IMR-90 (cell line): ENCODE data around the gene RNF181.

Experiments used
- FOS ChIP-seq: fragments of 150-350 bp; IDR thresholded peaks from 2 replicates; pipeline ENCODE4 v1.6.1; 2016; ENCODE audit warnings: low read depth, low read length
- MAFK ChIP-seq: IDR thresholded peaks from 2 replicates; pipeline ENCODE4 v1.6.1; 2012; ENCODE audit warnings: low read depth, low read length, improper control_type of control experiment
- MAZ ChIP-seq: IDR thresholded peaks from 2 replicates; pipeline ENCODE4 v1.6.1; 2012; ENCODE audit warnings: low read depth, mild to moderate bottlenecking, low read length, improper control_type of control experiment, moderate library complexity, borderline replicate concordance
- POLR2A ChIP-seq: IDR thresholded peaks from 2 replicates; pipeline ENCODE4 v1.6.1; 2012; ENCODE audit warnings: mild to moderate bottlenecking, low read depth, low read length
- RAD21 ChIP-seq: IDR thresholded peaks from 2 replicates; pipeline ENCODE4 v1.6.1; 2012; ENCODE audit warnings: low read length, improper control_type of control experiment
- RCOR1 ChIP-seq: IDR thresholded peaks from 2 replicates; pipeline ENCODE4 v1.6.1; 2012; ENCODE audit warnings: mild to moderate bottlenecking, low read length, improper control_type of control experiment; ENCODE audit not compliant: insufficient replicate concordance
- TF ChIP-seq, protein P1 (sequence below): conservative IDR thresholded peaks from 2 replicates; pipeline ENCODE4 v1.5.1; 2012; ENCODE audit warnings: mild to moderate bottlenecking, low read depth, low read length, improper control_type of control experiment
- TF ChIP-seq, protein P2 (sequence below): fragments of 150-350 bp; IDR thresholded peaks from 2 replicates; pipeline ENCODE4 v1.6.1; 2016; ENCODE audit warnings: low read depth, mild to moderate bottlenecking, low read length, moderate library complexity, borderline replicate concordance

DNA sequence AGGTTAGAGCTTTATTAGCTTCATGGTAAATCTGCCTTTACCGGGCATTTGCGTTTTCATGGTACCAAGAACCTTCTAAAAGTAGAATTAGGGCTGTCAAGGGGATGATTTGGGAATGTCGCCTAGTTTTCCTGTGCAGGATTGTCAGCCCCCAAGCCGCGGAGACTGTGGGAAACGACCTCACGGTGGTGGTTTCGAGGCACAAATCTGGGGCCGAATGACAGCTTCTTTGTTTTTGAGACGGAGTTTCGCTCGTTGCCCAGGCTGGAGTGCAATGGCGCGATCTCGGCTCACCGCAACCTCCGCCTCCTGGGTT is 19.8 kb downstream of the RNF181 start:
- TF ChIP-seq MAZ: no peak
- TF ChIP-seq, protein P1, sequence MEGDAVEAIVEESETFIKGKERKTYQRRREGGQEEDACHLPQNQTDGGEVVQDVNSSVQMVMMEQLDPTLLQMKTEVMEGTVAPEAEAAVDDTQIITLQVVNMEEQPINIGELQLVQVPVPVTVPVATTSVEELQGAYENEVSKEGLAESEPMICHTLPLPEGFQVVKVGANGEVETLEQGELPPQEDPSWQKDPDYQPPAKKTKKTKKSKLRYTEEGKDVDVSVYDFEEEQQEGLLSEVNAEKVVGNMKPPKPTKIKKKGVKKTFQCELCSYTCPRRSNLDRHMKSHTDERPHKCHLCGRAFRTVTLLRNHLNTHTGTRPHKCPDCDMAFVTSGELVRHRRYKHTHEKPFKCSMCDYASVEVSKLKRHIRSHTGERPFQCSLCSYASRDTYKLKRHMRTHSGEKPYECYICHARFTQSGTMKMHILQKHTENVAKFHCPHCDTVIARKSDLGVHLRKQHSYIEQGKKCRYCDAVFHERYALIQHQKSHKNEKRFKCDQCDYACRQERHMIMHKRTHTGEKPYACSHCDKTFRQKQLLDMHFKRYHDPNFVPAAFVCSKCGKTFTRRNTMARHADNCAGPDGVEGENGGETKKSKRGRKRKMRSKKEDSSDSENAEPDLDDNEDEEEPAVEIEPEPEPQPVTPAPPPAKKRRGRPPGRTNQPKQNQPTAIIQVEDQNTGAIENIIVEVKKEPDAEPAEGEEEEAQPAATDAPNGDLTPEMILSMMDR: no peak
- TF ChIP-seq POLR2A: no peak
- no peak for TF ChIP-seq RAD21
- TF ChIP-seq, protein P2, sequence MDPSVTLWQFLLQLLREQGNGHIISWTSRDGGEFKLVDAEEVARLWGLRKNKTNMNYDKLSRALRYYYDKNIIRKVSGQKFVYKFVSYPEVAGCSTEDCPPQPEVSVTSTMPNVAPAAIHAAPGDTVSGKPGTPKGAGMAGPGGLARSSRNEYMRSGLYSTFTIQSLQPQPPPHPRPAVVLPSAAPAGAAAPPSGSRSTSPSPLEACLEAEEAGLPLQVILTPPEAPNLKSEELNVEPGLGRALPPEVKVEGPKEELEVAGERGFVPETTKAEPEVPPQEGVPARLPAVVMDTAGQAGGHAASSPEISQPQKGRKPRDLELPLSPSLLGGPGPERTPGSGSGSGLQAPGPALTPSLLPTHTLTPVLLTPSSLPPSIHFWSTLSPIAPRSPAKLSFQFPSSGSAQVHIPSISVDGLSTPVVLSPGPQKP: no peak
- TF ChIP-seq FOS: no peak
- TF ChIP-seq RCOR1: no peak
- TF ChIP-seq MAFK: no peak
